GM18858 (cell line): ENCODE measurements around the gene KRTAP10-11.
"Not testable (repeated sequence)": the region's sequence is repeated elsewhere in the genome, so short reads cannot be mapped to it uniquely, and the experiment has no call there.

Experiments used
- ATAC-seq: cut with Tn5 transposase; IDR thresholded peaks from one replicate; pipeline ENCODE4 v1.9.1; 2021; ENCODE audit not compliant: unreplicated experiment

The KRTAP10-11 gene

DNA sequence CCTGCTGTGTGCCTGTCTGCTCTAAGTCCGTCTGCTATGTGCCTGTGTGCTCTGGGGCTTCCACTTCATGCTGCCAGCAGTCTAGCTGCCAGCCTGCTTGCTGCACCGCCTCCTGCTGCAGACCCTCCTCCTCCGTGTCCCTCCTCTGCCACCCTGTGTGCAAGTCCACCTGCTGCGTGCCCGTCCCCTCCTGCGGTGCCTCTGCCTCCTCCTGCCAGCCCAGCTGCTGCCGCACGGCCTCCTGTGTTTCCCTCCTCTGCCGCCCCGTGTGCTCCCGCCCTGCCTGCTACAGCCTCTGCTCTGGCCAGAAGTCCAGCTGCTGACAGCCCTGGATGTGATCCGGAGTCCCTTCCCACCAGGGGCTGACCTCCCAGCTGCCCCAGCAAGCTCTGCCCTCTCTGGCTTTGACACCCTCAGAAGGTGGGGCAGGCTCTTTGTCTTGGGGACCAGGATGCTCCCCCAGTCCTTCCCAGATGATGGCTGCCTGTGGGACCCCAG, 8.3 kb upstream of the KRTAP10-11 start:
- ATAC-seq = not testable (repeated sequence)

- not testable (repeated sequence) for ATAC-seq
These were observed 7.5 kb upstream of the KRTAP10-11 start for GRCh38 chr21:44638506-44639330.

GRCh38 chr21:44639331-44639655, 6.9 kb upstream of the KRTAP10-11 start:
- ATAC-seq = no peak

GRCh38 chr21:44640761-44641160, 5.5 kb upstream of the KRTAP10-11 start:
- no peak for ATAC-seq

DNA sequence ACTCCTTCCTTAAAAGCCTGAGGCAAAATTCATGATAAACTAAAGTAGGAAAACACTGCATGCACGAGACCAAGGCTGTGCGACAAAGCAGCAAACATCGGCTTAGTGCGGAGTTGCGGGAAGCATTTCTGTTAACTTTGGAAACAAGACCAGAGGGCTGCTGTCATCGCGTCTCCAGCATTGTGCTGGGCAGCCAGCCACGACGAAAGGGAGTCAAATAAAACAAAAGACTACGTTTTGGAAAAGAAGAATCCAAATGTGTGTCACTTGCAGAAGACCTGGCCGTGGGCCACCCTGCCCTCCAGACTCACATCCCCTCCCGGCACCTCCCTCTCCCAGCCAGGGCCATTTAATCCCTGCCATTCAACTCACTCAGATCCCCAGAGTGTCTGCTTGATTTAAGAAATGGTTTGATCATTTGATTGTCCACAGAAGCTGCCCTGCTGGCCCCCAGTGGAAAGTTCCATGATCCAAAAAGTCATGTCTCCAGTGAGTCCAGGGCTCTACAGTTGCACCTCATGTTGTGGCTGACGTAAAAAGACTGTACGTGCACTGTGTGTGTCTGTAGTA, 2.4 kb upstream of the KRTAP10-11 start:
- no peak for ATAC-seq

GRCh38 chr21:44644878-44645277, 1.3 kb upstream of the KRTAP10-11 start:
- ATAC-seq = no peak

DNA sequence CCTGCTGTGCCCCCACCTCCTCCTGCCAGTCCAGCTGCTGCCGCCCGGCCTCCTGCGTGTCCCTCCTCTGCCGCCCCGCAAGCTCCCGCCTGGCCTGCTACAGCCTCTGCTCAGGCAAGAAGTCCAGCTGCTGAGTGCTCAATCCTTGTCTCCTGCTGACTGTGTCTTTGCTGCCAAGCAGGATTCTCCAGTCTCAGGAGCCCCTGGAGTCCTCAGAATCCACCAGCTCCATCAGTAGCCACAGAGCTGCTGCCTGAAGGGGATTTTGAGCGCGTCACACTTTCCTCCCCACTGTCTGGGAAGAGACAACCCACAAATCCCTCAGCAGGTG, 973 bp downstream of the KRTAP10-11 start:
- no peak for ATAC-seq

- no peak for ATAC-seq
These were observed 2.5 kb downstream of the KRTAP10-11 start for GRCh38 chr21:44648557-44649311.

- ATAC-seq = no peak
These were observed 3.4 kb downstream of the KRTAP10-11 start for GRCh38 chr21:44649521-44650100.

- no peak for ATAC-seq
These were observed 4.2 kb downstream of the KRTAP10-11 start for GRCh38 chr21:44650265-44650972.

GRCh38 chr21:44650973-44651675, 4.9 kb downstream of the KRTAP10-11 start:
- ATAC-seq = no peak

DNA sequence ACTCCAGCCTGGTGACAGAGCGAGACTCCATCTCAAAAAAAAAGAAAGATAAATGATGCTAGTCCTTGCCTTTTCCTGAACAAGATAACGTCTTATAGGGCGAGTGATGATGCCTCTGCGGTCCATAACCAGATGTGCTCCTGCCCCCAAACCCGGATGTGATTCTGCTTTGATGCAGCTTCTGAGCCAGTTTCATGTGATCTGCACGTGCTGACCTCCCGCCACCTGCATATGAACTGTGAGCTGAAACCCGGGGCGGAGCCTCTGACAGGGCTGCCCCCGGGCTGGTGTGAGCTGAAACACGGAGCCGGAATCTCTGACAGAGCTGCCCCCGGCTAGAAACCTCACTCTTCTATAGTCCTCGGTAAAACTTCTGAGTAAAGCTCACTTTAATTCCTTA, 6.9 kb downstream of the KRTAP10-11 start:
- no peak for ATAC-seq

GRCh38 chr21:44653656-44654575, 7.7 kb downstream of the KRTAP10-11 start:
- no peak for ATAC-seq

- no peak for ATAC-seq
These were observed 8.5 kb downstream of the KRTAP10-11 start, which contains the start of gene KRTAP12-4 for GRCh38 chr21:44654576-44655175. Gene KRTAP12-4, minus strand, starts transcription at chr21:44654659. Its CDS starts 45 bp downstream, at chr21:44654614.

DNA sequence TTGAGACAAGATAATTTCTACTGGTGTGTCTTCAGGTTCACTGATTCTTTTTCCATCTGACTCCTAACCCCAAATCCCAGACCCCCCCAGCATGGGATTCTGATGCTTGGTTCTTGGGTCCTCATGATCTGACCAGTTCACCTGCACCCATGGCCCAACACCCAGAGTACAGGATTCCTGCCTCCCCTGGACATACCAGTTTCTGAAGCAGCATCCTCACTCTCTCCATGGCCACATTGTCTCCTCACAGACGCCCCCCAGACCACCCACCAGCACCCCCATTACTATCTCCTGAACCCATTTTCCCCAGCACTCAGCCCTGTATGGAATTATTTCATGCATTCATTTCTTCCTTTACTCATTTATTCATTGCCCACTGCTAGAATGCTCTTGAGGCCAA, 10.7 kb downstream of the KRTAP10-11 start:
- ATAC-seq = no peak

DNA sequence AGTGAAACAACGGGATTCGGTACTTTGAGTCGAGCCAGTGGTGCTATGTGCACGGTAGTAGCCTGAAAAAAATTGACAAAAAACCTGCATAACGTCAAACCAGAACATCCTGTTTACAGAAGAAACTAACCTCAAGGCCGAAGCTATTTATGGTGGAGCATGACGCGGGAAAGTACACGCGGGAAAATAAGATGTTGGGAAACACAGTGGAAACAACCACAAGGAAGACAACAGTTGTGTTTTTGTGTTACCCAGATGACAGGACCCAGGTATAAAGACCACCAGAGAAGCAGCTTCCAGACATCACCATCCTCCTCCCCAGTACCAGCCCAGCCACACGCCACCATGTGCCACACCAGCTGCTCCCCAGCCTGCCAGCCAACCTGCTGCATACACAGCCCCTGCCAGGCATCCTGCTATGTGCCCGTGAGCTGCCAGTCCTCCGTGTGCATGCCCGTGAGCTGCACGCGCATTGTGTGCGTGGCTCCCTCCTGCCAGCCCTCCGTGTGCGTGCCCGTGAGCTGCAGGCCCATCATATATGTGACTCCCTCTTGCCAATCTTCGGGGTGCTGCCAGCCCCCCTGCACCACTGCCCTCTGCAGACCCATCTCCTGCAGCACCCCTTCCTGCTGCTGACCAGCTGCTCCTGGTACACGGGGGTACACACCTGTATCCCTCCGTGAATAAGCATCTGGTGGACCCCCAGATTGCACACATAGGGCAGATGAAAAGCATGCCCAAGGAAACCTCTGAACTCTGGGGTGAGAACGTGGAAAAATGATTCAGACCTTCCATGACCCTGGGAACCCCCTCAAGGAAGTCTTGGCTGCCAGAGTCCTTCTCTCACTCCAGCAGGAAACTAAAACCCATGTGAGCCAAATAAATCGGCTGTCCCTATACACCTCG, 11.7 kb downstream of the KRTAP10-11 start, which contains the start of gene KRTAP12-3:
Gene KRTAP12-3 (plus strand): TSS at position 298 of the 906 bp plus-strand sequence. CDS start 48 bp downstream, at position 346.
- ATAC-seq = no peak

DNA sequence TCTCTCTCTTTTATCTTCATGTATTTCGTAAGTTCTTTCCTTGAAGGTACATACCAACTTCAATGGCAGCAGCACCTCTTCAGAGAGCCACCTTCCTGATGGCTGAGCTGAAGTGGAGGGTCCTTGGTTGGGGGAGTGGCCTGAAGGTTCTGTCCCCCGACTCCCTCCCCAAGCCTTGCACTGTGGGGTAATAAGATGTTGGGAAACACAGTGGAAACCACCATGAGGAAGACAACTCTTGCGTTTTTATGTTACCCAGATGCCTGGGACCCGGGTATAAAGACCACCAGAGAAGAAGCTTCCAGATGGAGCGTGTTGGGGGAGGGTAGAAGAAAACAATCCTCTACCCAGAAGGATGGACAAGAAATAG, 12.3 kb downstream of the KRTAP10-11 start:
- no peak for ATAC-seq
